ENCODE results near the gene ZNF385C.

DNA sequence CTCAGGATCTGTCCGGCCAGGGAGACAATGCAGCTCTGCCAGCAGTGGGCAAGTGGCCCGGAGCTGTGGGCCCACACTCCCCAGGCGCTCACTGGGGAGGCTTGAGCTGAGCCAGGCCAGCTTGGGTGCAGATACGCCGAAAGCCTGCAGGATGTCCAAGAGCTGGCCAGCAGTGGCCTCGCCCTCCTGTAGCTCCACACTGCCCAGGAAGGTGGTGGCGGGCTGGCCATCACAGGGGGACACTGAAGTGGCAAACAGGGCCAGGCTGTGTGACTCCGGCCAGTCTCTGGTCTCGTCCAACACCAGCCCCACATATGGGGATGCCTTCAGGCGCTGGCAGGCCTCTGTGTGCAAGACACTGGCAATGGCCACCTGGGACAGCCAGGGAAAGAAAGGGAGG, 57.5 kb downstream of the ZNF385C start:
- TF ChIP-seq, protein P1, sequence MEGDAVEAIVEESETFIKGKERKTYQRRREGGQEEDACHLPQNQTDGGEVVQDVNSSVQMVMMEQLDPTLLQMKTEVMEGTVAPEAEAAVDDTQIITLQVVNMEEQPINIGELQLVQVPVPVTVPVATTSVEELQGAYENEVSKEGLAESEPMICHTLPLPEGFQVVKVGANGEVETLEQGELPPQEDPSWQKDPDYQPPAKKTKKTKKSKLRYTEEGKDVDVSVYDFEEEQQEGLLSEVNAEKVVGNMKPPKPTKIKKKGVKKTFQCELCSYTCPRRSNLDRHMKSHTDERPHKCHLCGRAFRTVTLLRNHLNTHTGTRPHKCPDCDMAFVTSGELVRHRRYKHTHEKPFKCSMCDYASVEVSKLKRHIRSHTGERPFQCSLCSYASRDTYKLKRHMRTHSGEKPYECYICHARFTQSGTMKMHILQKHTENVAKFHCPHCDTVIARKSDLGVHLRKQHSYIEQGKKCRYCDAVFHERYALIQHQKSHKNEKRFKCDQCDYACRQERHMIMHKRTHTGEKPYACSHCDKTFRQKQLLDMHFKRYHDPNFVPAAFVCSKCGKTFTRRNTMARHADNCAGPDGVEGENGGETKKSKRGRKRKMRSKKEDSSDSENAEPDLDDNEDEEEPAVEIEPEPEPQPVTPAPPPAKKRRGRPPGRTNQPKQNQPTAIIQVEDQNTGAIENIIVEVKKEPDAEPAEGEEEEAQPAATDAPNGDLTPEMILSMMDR (IDR thresholded peaks at IDR 0.05; ENCODE audit: low read depth, low read length, missing input control), result no peak
- TF ChIP-seq TAF1 (conservative IDR thresholded peaks at IDR 0.05), result no peak
